HG03571 (cell line): ENCODE data around the gene GALNT14.

Experiments
- ATAC-seq: cut with Tn5 transposase; IDR thresholded peaks from one replicate; pipeline ENCODE4 v1.9.1; 2021; ENCODE audit not compliant: unreplicated experiment

GALNT14 gene

DNA sequence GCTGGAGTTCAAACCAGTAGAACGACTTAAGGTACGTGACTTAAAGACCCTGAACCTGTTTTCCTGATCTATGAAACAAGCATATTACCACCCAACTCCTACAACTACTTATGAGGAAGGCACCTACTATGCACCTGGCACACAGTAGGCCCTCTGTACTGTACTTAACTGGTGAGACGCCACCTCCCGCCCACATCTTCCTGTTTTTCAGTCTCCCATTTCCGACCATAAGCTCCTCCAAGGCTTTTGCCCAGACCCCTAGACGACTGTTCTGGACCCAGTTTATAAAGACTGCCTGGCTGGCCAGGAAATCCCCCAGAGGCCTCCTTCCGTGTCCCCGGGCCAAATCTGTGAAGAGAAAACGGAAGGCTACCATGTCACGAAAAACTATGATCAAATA lies 1.5 kb downstream of the GALNT14 start:
- no peak for ATAC-seq

- ATAC-seq: no peak
Measured at GRCh38 chr2:31136000-31136399, 2.2 kb downstream of the GALNT14 start.

GRCh38 chr2:31134480-31134879 lies 3.8 kb downstream of the GALNT14 start:
- ATAC-seq: no peak

GRCh38 chr2:31132786-31133185 lies 5.5 kb downstream of the GALNT14 start:
- ATAC-seq: no peak

DNA sequence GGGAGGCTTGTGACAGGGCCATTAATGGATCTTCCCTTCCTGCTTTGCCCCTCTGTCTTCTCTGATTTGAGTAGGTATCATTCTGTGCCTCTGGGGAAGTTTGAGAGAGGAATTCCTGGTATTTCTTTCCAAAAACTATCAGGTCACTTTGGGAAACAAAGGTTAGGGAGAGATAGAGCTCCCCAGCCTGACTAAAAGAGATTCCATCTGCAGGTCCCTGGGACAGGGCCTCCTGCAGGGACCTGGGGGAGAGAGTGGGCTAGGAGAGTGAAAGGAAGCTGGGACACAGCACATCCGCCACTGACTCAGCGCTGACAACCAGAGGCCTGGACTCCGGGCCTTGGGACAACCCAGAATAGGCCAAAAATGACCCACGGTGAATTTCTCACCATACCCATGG lies 6.4 kb downstream of the GALNT14 start:
- ATAC-seq: no peak

- no peak for ATAC-seq
Measured at GRCh38 chr2:31129375-31130171, 8.7 kb downstream of the GALNT14 start.

DNA sequence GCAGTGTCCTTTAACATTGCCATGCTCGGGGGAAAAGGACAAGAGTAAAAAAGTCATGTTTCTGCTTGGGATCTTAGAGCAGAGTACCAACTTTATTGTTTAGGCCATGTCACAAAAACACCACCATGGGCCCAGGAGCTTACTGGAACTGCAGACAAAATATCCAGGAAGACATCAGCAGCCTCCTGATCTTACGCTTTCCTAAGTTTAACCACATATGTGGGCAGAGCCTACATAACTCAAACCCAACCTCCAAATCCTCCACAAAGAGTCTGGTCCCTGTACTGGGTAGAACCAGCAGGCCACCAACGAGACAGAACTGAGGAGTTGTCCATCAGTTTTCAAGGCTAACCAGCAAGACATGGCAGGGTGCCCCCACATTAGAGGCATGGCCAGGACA lies 10.3 kb downstream of the GALNT14 start:
- no peak for ATAC-seq

DNA sequence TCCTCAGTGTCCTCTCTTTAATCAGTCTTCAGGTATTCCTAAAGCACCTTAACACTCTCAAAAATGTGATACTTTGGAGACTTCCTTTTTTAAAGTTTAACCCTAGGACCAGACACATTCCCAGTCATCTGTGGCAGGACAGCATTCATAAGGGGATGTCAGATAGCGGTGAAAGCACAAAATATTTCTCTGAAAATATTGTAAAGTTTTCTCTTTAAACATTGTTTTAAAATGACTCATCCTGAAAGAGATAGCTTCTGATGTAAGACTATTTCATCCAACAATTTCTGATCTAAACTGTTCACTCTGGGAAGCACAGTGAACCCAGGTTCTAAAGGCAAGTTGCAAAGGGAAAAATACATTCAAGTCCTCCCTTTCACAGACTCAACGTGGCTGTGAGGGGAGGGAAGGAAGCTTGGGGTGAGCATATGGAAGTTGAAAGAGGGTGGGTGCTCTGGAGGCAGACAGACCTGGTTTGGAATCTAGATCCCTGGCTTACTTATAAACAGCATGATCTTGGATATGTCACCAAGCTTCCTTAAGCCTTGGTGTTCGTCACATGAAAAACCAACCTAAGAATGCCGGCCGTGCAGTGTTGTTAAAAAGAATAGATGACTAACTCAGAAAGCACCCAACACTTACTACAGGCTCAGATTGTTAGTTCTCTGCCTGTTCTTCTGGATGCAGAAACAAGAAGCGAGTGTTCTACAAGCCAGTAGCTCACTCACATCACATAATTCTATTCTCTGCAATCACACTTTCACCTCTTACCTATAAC lies 12.1 kb downstream of the GALNT14 start:
- ATAC-seq: no peak

GRCh38 chr2:31124904-31125303 lies 13.3 kb downstream of the GALNT14 start:
- ATAC-seq: no peak

DNA sequence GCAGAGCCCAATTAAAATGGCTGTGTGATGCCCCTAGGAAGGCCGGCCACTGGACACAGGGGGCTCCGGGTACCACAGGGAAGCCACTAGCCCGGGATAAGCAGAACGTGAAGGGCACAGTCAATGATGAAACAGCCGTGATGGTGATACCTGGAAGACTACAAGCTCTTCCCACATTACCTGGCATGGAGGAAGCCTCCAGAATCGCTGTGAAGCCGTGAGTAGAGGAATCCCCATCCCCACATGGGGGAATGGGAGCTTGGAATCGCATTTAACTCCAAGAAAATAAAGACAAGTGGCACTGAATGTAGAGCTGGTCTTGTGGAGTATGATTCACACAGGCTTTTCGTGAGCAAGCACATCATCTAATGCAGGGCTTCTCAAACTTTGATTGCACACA lies 16.1 kb downstream of the GALNT14 start:
- ATAC-seq: no peak

DNA sequence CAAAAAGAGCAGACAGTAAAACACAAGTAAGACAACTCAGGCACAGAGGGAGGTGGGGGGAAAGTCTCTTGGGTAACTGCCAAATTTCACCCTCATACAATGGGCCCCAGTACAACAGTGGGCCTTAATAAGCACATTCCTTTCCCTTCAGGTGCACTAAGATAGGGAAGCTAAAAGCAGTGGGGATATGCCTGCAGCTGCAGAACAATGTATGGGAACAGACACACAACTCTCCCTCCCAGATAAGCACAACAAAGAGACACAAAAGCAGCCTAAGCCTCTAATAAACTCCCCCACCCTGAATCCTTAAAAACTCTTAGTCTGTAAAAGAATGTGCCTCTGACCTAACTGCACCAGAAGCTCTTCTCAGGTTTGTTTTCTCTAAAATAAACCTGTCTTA lies 24.5 kb downstream of the GALNT14 start:
- no peak for ATAC-seq

- no peak for ATAC-seq
Measured at GRCh38 chr2:31112544-31112943, 25.7 kb downstream of the GALNT14 start.

DNA sequence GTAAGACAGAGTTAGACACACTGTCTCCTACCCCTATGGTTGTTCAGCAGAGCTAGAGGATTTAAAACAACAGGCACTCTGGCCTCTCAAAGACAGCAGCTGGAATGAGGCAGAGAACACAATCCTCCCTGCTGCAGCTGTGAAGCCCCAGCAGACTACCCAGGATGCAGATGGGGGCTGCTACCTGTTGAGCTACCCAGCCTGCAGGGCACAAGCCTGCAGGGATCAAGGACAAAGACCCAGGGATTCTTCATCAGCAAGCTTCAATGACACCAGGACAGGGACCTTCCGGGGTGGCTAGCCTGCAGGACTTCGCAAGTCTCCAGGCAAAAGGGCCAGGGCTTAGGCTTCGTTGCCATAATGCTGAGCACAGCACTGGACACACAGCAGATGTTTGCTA lies 27.2 kb downstream of the GALNT14 start:
- ATAC-seq: no peak

GRCh38 chr2:31110431-31110830 lies 27.8 kb downstream of the GALNT14 start:
- no peak for ATAC-seq

DNA sequence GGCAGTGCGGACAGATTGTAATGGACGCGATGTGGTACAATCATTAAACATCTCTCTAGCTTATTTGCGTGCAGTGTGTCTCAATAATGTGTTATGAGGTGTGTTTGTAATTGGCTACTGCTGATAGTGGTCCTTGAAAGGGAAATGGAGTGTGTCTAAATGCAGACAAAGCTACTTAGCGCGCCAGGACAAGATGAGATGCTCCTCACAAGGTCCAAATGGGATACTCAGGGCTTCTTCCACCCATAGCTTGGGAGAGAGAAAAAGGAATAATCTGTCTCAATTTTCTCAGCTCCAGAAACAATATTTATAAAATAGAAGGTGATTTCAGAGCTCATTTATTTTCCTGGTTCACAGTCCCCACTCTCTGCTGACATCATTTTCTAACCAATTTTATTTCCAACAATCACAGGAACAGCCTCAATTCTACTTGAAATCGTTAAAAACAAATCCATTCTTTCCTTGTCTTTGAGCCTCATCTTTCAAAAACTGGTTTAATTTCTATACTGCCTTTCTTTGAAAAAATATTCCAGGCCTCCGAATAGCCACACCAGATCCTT lies 28.5 kb downstream of the GALNT14 start:
- ATAC-seq: no peak

DNA sequence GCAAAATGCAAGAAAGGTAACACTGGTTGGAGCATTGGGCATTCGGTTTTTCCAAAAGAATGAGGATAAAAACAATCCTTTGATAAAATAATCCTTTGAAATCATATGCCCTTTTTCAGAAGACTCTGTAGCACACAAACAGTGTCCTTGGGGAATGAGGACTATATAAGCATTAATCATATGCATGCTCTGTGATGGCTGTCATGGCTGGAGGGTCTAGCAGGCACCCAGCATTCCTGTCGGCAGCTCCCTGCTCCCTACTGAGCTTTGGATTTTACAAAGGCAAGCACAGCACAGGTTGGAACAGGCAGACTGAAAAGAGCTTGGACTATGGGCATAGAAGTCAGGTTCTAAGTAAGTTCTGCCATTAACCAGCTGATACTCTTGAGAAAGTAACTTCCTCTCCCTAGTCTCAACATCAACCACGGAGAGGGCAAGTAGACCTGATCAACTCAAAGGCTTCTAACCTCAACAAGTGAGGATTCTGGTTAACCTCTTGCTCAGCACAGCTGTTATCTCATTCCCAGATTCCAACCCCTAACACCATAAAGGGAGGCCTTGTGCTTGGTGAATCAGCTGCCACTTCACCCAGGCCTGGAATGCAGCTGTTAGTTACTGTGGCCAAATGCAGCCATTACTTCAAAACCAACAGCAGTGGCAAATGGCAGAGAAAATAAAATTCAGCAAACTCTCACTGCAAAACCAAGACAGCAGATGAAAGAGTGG lies 29.5 kb downstream of the GALNT14 start:
- no peak for ATAC-seq

DNA sequence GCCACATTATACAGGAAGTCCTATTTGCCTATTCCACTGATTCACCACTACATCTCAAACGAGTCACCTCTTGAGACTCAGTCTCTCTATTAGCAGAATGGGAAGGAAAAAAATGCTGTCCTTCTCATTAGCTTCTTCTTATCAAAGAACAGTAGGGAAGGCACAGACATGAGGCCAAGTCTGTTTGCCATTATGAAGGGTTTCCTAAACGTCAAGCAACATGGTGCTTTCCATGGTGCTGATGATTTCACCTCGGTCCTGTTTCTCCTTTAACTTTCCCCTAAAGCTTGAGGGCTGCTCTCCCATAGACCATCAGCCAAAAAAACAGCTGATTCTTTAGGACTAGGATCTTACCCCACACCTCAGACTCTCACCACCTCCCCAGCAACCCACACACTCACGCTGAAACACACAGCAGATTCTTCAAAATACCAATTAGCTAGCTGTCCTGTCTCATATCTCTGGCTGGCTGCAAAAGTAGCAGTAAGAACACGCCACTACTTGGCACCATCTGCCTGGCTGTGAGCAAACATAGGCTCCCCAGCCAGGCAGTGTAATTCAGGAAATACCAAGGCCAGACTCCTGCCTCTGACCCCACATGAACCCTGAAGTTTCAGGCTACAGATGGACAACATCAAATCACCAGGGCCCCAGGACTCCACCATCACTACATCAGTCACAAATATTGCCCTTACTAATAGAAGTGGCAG lies 30.5 kb downstream of the GALNT14 start:
- ATAC-seq: no peak

GRCh38 chr2:31101701-31102100 lies 36.5 kb downstream of the GALNT14 start:
- ATAC-seq: no peak

GRCh38 chr2:31097962-31098613 lies 40.2 kb downstream of the GALNT14 start:
- ATAC-seq: no peak

DNA sequence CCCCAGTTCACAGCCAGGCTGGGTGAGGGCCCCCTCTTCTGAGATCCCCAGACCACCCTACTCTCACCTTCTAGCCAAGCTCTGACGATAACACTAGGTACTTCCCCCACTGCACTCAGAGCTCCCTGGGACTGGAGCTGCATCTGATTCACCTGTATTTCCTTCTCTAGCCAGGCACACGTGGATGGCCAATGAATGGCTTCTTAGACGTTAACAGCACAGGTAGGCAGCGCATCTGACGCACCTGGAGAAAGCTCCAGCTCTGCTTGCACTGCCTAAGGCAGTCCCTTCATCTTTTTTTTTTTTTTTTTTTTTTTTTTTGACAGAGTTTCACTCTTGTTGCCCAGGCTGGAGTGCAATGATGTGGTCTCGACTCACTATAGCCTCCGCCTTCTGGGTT lies 48.1 kb downstream of the GALNT14 start:
- ATAC-seq: no peak
